ENCODE measurements around the gene GPR153. TPM values are rescaled to one million over a fixed set of nuclear protein-coding genes. Genes with fewer than 3 reads are reported as not detected.

GPR153 gene
- total and polyA plus RNA-seq, 2 of the 8 experiments (the other 6 are each of a cell fraction or from before 2014, with no cell fraction given): 5.7 to 8.1 TPM

DNA sequence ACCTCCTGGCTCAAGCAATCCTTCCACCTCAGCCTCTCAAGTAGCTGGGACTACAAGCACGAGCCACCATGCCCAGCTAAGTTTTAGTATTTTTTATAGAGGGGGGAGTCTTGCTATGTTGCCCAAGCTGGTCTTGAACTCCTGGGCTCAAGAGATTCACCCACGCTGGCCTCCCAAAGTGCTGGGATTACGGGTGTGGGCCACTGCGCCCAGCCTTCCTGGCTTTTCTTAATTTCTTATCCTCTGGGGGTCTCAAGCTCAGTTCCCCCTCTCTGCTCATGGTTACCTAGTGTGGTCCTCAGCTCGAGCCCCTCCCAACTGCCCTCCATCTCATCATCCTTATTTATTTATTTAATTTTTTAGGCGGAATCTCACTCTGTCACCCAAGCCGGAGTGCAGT, 58.6 kb downstream of the GPR153 start:
- TF ChIP-seq HDAC6 (IDR thresholded peaks at IDR 0.05; ENCODE audit: low read depth, low read length) (no peak), SUZ12 (IDR thresholded peaks at IDR 0.05; ENCODE audit: low read length) (no peak), JUN (IDR thresholded peaks at IDR 0.05; ENCODE audit: low read depth, low read length) (no peak), CBX8 (IDR thresholded peaks at IDR 0.05; ENCODE audit: borderline replicate concordance, low read depth, low read length) (no peak), RBBP5 (IDR thresholded peaks at IDR 0.05; ENCODE audit: borderline replicate concordance, low read depth, low read length) (no peak), EZH2 (IDR thresholded peaks at IDR 0.05; ENCODE audit: low read depth, low read length, severe bottlenecking) (no peak), ZNF274 (IDR thresholded peaks at IDR 0.05; ENCODE audit: borderline replicate concordance, extremely low read depth, low read length) (no peak), GTF2F1 (IDR thresholded peaks at IDR 0.05; ENCODE audit: borderline replicate concordance, low read depth, low read length) (no peak), SP2 (IDR thresholded peaks at IDR 0.05; ENCODE audit: low read length) (no peak)
- no peak overlapping the region for H4K8ac ChIP-seq (ENCODE audit: extremely low read depth, insufficient read depth, low read length)
- peaks cover 8 to 15% (median 8%) of the 10 kb centered on the region in 4 experiments for H3K4me1 ChIP-seq (replicated peaks in 1 of 4; ENCODE audit: control insufficient read depth in 3 of 4, insufficient read depth in 4 of 4, low read length in 3 of 4)
- no peak overlapping the region for H3K9ac ChIP-seq (replicated peaks in 1 of 4; ENCODE audit: extremely low read depth in 1 of 4, low read depth in 3 of 4, low read length in 3 of 4)
- no peak overlapping the region for H2BK120ac ChIP-seq (replicated peaks; ENCODE audit: low read depth, low read length)
- no peak overlapping the region for H2AK5ac ChIP-seq (ENCODE audit: low read depth, low read length)
- no peak overlapping the region for H3K4me3 ChIP-seq (ENCODE audit: extremely low read depth in 1 of 4, insufficient read depth in 2 of 4, low read depth in 3 of 4, low read length in 4 of 4)
- no peak overlapping the region for H3K27ac ChIP-seq (ENCODE audit: low read depth, low read length)
- H3K14ac ChIP-seq (ENCODE audit: insufficient read length): no peak overlapping the region
- ChIA-PET POLR2A (ENCODE audit: partially characterized antibody) (interaction anchor here (0.9 to 2.1 kb wide), 4 partner anchors 10 to 38 kb away, joined by 3 to 6 read pairs (median 4); no protein-coding TSS in a partner anchor), CTCF (ENCODE audit: partially characterized antibody) (interaction anchor here (1.0 to 17.1 kb wide), 4 partner anchors 10 to 351 kb away, joined by 3 to 353 read pairs (median 6); partner anchors contain the start of genes HES3 and ICMT)
- no peak overlapping the region for H3K56ac ChIP-seq (replicated peaks; ENCODE audit: insufficient read length, low read depth, low read length)
- no peak overlapping the region for H2BK15ac ChIP-seq (ENCODE audit: low read length)
- WGBS, 2 experiments (ENCODE audit: extremely low coverage in 1 of 2, insufficient coverage in 1 of 2, insufficient read length in 1 of 2, insufficient replicate concordance in 2 of 2, low coverage in 1 of 2, low lambda C conversion rate in 2 of 2, missing lambda C conversion rate in 1 of 2): 94% methylated on average over 7 of the region's 7 CpGs; no CpG with 5 or more reads in 1 of the 2 experiments
- peaks cover 5 to 7% of the 10 kb centered on the region in 2 experiments for H4K20me1 ChIP-seq (replicated peaks in 1 of 2; ENCODE audit: control insufficient read depth in 1 of 2, insufficient read depth in 2 of 2, low read length in 2 of 2)
- no peaks in the 10 kb centered on the region for H3K9me3 ChIP-seq (ENCODE audit: insufficient read depth in 2 of 2, low read depth in 1 of 2, low read length in 1 of 2)
- no peak overlapping the region for H2BK20ac ChIP-seq (ENCODE audit: low read length)
- H4K91ac ChIP-seq (replicated peaks; ENCODE audit: insufficient read length, low read length): no peak overlapping the region
- H3K23me2 ChIP-seq (ENCODE audit: low read depth, low read length): peaks cover 19% of the 10 kb centered on the region
- H3K79me1 ChIP-seq (ENCODE audit: low read depth, low read length): no peaks in the 10 kb centered on the region; the same call in 1 of the 2 replicates
- no peak for FAIRE-seq
- no peak for DNase-seq (ENCODE audit: low read depth in 1 of 2, low spot score in 2 of 2)
- peaks cover 20 to 30% of the 10 kb centered on the region in 2 experiments for H3K79me2 ChIP-seq (ENCODE audit: control insufficient read depth in 1 of 2, insufficient read depth in 2 of 2, low read length in 2 of 2)
- peaks cover 2 to 8% (median 4%) of the 10 kb centered on the region in 4 experiments; a peak in 5 of 8 replicates for H3K36me3 ChIP-seq (ENCODE audit: control insufficient read depth in 2 of 4, insufficient read depth in 4 of 4, low read length in 3 of 4)
- H3K27me3 ChIP-seq (replicated peaks in 1 of 4; ENCODE audit: control insufficient read depth in 3 of 4, extremely low read depth in 1 of 4, insufficient read depth in 3 of 4, low read length in 3 of 4): peaks cover 0 to 20% (median 18%) of the 10 kb centered on the region in 4 experiments; a peak in 6 of 7 replicates
- no peak overlapping the region for H2BK12ac ChIP-seq (ENCODE audit: low read depth, low read length)
- H2AFZ ChIP-seq (ENCODE audit: low read length): no peak overlapping the region
- no peak overlapping the region for H3K4ac ChIP-seq (replicated peaks; ENCODE audit: insufficient read length, low read depth, low read length)
- H2BK5ac ChIP-seq (ENCODE audit: low read depth, low read length): no peak overlapping the region
- H4K5ac ChIP-seq (ENCODE audit: insufficient read length, low read depth, low read length): no peak overlapping the region
- H3K23ac ChIP-seq (ENCODE audit: insufficient read length): no peak overlapping the region
- H3K18ac ChIP-seq (ENCODE audit: extremely low read depth, low read length): no peak overlapping the region
- no peak overlapping the region for H3K4me2 ChIP-seq (ENCODE audit: insufficient read depth in 1 of 2, low read depth in 2 of 2, low read length in 2 of 2)

All from H1 (cell line).